ENCODE measurements around the gene KCTD12.
A peak's percentile ranks its signal among the peaks of the same experiment; 100 is the strongest.

KCTD12 gene

GRCh38 chr13:76853481-76853880 lies 32.7 kb downstream of the KCTD12 start:
- DNase-seq: no peak

GRCh38 chr13:76852986-76853385 lies 33.2 kb downstream of the KCTD12 start:
- no peak for DNase-seq

- DNase-seq: no peak
Measured at GRCh38 chr13:76851961-76852360, 34.2 kb downstream of the KCTD12 start.

- DNase-seq: no peak
Measured at GRCh38 chr13:76849493-76849892, 36.7 kb downstream of the KCTD12 start.

GRCh38 chr13:76848596-76848995 lies 37.6 kb downstream of the KCTD12 start:
- peak; percentile 87 for DNase-seq

- no peak for DNase-seq
Measured at GRCh38 chr13:76846363-76846762, 39.8 kb downstream of the KCTD12 start.

- DNase-seq: no peak
Measured at GRCh38 chr13:76845865-76846264, 40.3 kb downstream of the KCTD12 start.

- no peak for DNase-seq
Measured at GRCh38 chr13:76845367-76845766, 40.8 kb downstream of the KCTD12 start.

GRCh38 chr13:76837801-76838200 lies 48.4 kb downstream of the KCTD12 start:
- no peak for DNase-seq

- no peak for DNase-seq
Measured at GRCh38 chr13:76836311-76836710, 49.9 kb downstream of the KCTD12 start.

- DNase-seq: no peak
Measured at GRCh38 chr13:76833441-76833954, 52.7 kb downstream of the KCTD12 start.

GRCh38 chr13:76832258-76832988 lies 53.8 kb downstream of the KCTD12 start:
- no peak for DNase-seq

- no peak for DNase-seq
Measured at GRCh38 chr13:76830805-76831204, 55.4 kb downstream of the KCTD12 start.

Data from MV-4-11 (cell line).